ENCODE measurements around the gene RRP1B.
A peak's percentile ranks its signal among the peaks of the same experiment; 100 is the strongest.
"Not testable (repeated sequence)": the region's sequence is repeated elsewhere in the genome, so short reads cannot be mapped to it uniquely, and the experiment has no call there.

RRP1B gene

DNA sequence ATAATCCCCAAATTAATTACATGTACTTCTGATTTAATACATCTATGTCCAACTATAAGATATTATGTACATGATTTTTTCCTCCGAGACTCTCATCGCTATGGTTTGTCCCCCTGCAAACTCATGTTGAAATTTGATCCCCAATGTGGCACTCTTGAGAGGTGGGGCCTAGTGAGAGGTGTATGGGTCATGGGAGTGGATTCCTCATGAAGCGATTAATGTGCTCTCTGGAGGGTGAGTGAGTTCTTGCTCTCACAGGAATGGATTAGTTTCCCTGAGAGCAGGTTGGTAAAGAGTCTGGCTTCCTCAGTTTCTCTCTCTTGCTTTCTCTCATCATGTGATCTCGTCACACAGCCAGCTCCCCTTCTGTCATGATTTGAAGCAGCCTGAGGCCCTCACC, 16.2 kb upstream of the RRP1B start:
- DNase-seq = no peak

- no peak for DNase-seq
These were observed 15.3 kb upstream of the RRP1B start for GRCh38 chr21:43644071-43644470.

DNA sequence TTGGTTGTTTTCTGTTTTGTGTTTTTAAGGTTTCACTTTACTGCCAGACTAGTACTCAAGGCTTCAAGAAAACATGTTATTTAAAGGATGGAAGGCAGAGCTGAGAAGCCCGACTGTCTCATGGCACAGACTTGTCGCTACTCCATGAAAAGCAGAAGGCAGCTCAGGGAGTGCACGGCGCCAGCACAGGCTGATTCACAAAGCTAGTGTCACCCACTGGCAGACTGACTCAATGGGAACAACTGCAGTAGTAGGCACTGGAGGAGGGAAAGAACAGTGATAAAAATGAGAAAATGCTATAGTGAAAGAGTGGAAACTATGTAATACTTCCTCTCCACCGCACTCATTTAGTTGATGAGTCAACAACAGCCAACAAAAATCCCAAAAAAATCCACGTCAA, 14.8 kb upstream of the RRP1B start:
- DNase-seq = no peak

GRCh38 chr21:43645136-43645891, 14.0 kb upstream of the RRP1B start:
- peak in 1 of 2 experiments; percentile 17 for DNase-seq

DNA sequence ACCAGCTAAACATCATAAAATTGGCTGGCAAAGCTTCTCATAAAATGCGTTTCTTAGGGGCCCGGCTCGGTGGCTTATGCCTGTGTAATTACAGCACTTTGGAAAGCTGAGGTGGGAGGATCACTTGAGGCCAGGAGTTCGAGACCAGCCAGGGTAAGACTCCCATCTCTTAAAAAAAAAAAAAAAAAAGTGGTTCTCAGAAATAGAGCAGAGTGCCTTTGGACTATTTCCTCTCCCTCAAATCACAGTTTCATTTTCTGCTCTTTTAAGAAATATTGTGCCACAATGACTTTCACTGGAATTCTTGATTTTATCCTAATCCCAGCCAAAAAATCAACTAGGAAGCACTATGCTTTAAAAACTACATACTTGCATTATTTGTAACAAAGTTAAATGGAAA, 13.4 kb upstream of the RRP1B start:
- no peak for DNase-seq

GRCh38 chr21:43646550-43647260, 12.7 kb upstream of the RRP1B start:
- peak; percentile 61 to 86 for DNase-seq

DNA sequence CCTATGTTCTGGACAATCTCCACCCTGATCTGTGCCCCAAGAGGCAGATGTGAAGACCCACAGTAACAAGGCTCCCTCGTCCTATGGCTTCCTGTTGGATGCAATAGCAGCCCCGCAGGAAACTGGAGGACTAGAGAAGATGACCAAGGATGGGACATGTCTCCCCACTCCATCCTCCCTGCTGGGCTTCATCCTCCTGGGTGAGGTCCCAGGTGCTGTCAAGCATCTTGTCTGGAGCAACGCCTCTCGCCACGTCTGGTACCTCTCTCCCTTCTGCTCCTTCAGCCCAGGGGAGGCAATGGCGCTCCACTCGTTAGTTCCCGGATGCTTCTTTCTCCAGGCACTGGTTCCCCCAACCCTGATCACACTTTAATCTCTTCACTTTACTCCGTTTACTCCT, 11.2 kb upstream of the RRP1B start:
- no peak for DNase-seq

- DNase-seq = not testable (repeated sequence)
These were observed 7.4 kb upstream of the RRP1B start for GRCh38 chr21:43651926-43652325.

DNA sequence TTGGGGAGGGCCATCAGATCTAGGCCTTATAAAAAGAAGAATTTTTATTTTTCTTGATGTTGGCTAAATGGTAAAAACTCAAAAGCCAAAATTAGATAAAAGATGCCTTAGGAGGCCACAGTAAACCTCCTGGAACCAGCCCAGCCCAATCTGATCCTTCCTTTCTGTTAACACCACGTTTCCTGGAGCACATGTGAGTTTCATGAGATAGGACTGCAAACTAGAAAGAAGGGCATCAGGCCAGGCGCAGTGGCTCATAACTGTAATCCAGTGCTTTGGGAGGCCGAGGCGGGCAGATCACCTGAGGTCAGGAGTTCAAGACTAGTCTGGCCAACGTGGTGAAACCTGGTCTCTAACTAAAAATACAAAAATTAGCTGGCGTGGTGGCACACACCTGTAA, 6.7 kb upstream of the RRP1B start:
- DNase-seq = no peak

- no peak for DNase-seq
These were observed 5.7 kb upstream of the RRP1B start for GRCh38 chr21:43653626-43654025.

- DNase-seq = no peak
These were observed 4.4 kb upstream of the RRP1B start for GRCh38 chr21:43654806-43655489.

DNA sequence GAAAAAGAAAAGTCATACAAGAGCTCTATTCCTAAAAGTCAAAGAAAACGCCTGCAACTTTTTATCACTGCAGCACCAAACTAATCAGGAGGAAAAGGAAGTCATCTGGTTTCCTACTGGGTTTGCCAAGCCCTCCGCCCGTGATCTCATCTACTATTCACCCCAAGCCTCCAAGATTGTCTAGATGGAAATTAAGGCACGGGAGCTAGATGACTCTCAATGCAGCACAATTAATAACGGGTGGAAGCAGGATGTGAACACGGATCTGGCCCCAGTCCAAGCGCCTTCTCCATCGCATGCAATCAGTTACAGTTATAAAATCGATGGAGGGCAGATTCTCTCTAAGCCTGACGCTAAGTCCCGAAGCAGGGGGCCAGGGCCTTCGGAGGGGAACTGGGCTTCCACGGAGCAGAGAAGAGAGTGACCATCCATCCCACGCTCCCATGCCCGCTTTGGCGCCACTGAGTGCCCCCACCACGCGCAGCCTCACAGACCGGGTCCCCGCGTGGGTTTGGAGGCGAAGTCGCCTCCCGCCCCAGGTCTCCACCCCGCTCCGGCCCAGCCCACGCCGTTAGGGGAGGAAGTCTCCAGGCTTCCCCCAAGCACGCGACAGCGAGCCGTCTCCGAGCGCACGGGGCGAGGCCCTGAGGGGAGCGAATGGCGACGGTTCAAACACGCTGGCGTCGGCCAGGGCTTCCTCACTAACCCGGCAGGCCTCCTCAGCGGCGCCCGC, 1.8 kb upstream of the RRP1B start:
- DNase-seq = no peak

DNA sequence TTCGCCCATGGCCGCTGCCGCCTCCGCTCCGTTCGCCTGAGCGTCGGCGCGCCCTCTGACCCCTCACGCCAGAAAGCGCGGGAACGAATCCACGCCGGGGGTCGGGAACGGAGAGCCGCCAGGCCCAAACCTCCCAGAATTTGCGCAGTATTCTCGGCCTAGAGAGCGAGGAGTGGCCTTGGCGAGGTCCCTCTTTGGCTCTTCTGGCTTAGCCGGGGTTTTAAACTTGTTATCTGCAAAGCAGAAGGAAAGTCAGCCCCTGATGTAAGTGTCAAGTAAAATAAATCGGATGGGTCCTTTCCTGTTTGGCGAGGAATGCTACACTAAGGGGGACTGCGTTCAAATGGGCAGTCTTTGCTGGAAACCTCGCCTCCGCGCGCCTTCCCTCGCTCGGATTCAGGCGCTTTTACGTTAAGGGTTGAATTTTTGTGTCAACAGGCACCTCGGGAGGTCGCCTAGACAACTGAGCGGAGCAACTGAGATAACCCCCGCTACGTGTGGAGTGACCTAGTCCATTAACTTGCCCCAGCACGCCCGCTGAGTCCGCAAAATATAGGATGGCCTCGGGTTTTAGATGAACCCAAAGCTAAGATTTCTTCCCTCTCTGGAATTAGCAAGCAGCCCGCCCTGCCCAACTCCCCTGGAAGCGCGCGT, 1.1 kb upstream of the RRP1B start:
- DNase-seq = no peak

DNA sequence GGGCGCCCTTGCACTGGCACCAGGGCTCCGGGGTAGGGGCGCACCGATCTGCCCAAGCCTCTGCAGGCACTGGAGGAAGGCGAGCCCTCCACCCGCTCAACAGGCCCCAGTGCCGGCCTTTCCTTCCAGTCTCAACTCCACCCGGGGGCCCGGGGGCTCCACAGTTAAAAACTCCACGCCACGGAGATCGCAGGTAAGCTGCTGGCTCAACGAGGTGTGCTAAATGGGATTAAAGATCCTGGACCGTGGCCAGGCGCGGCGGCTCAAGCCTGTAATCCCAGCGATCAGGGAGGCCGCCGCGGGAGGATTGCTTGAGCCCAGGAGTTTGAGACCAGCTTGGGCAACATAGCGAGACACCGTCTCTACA, 608 bp upstream of the RRP1B start:
- DNase-seq = no peak

DNA sequence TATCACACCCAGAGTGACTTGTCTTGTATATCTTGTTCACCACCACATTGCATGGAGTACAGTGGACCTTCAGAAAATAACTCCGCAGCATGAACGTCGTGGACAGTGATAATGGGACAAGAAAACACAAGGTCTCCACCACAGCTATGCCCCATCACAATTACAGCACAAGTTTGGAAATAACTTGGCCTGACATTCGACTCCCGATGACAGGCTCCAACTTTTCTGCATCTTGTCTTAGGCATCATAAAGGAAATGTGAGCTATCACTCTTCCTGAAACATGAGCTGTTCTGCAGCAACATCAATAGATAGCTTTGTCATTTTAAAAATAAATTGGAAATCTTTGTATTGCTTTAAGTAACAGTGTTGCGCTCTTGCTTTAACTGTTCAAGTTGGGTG, 2.9 kb downstream of the RRP1B start:
- no peak for DNase-seq

DNA sequence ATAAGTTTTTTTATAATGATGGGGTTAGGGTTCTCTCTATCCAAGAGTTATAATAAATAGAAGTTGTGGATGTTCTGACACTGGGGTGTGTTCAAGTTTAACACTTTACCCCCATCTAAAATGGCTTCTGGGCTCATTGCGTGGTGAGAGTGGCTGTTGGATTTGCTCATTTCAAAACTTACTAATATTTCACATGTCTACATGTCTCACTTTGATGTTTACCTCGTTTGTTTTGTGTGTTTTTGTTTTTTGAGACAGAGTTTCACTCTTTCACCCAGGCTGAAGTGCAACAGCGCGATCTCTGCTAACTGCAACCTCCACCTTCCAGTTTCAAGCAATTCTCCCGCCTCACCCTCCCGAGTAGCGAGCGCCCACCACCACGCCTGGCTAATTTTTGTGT, 3.7 kb downstream of the RRP1B start:
- no peak for DNase-seq

DNA sequence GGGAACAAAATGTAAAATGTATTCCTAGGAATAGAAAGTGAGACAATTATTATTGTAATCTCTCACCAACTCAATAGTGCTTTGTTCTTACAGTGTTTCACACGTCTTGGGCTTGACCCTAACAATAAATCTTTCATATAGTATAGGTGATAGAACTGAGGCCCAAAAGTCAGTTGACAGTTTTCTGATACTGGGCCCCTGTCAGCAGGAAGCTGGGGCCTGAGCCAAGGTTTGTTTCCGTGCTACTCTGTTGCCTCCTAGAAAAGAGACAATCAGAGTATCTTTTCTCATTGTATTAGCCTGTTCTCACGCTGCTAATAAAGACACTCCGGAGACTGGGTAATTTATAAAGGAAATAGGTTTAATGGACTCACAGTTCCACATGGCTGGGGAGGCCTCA, 5.0 kb downstream of the RRP1B start:
- DNase-seq = no peak

- no peak for DNase-seq
These were observed 6.5 kb downstream of the RRP1B start for GRCh38 chr21:43665879-43666278.

- no peak for DNase-seq
These were observed 8.0 kb downstream of the RRP1B start for GRCh38 chr21:43667191-43667904.

- DNase-seq = no peak
These were observed 10.7 kb downstream of the RRP1B start for GRCh38 chr21:43669828-43670605.

DNA sequence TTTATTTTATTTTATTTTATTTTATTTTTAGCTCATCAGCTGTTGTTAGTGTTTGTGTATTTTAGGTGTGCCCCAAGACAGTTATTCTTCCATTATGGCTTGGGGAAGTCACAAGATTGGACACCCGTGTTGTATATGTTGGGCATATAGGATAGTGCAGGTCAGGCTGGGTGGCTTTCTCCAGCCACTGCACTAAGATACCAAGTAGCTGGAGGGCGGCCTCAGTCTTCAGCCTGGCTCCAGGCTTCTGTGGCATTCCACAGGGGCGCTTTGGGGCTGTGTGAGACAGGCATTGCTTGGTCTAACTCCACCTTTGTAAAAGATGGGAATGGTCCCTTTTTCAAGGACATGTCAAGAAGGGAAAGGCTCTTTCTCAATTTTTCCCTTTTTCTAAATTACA, 16.5 kb downstream of the RRP1B start:
- no peak for DNase-seq

Data from SW 1271 (cell line).